Measurements from ENCODE around the gene POU2F1. TPM values are rescaled to one million over a fixed set of nuclear protein-coding genes. Genes with fewer than 3 reads are reported as not detected.

POU2F1 gene
- total RNA-seq, 1 donor from 2014 or later = 17.2 TPM

DNA sequence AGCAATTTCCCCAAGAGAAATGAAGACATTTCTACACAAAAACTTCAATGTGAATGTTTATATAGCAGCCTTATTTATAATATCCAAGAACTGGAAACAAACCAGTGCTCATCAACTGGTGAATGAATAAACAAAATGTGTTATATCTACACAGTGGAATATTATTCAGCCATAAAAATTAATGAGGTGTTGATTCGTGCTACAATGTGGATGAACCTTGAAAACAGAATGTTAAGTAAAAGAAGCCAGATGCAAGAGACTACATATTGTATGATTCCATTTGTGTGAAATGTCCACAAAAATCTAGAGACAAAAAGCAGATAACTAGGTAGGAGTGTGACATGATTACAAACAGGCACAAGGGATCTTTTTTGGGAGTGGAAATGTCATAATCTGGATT, 187.7 kb downstream of the POU2F1 start:
- no peak overlapping the region for H3K4me3 Mint-ChIP-seq
- intact Hi-C loops (cut with micrococcal nuclease) = loop anchor here (5.0 to 10.0 kb wide), 2 partner anchors 141 to 344 kb away; no protein-coding TSS in a partner anchor
- H3K9me3 Mint-ChIP-seq = no peaks in the 10 kb centered on the region
- H3K36me3 Mint-ChIP-seq (ENCODE audit: low read depth) = peaks cover 34% of the 10 kb centered on the region
- no peak for DNase-seq
- no peak overlapping the region for H3K27ac Mint-ChIP-seq
- peaks cover 12% of the 10 kb centered on the region for H3K4me1 Mint-ChIP-seq
- no peaks in the 10 kb centered on the region for H3K27me3 Mint-ChIP-seq

DNA sequence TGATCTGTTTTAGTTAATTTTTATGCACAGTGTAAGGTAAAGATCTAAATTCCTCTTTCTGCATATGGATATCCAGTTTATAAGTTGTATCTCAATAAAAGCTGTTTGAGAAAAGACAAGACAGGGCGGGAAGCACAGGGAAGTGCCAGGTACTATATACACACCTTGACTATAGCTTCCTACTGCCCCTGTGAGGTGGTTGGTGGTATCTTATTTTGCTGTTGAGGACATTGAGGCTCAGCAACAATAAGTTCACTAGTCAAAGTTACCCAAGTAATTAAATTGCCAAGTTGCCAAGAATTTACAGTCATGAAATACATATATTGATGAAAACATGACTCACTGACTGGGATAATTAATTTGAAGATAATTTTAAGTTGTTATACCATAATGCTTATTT, 188.5 kb downstream of the POU2F1 start:
- Mint-ChIP-seq H3K27me3 (no peaks in the 10 kb centered on the region), H3K4me1 (peaks cover 15% of the 10 kb centered on the region), H3K36me3 (ENCODE audit: low read depth) (peaks cover 35% of the 10 kb centered on the region), H3K4me3 (no peak overlapping the region), H3K27ac (no peak overlapping the region), H3K9me3 (no peaks in the 10 kb centered on the region)
- intact Hi-C loops (cut with micrococcal nuclease) = loop anchor here (5.0 to 10.0 kb wide), 2 partner anchors 142 to 344 kb away; no protein-coding TSS in a partner anchor
- DNase-seq = no peak

- no peak for DNase-seq
- intact Hi-C loops (cut with micrococcal nuclease) = no loop called here
- Mint-ChIP-seq H3K4me3 (no peak overlapping the region), H3K36me3 (ENCODE audit: low read depth) (peaks cover 35% of the 10 kb centered on the region), H3K4me1 (peaks cover 15% of the 10 kb centered on the region), H3K27me3 (no peaks in the 10 kb centered on the region), H3K9me3 (no peaks in the 10 kb centered on the region), H3K27ac (no peak overlapping the region)
Observed at GRCh38 chr1:167412072-167412471, 191.4 kb downstream of the POU2F1 start.

DNA sequence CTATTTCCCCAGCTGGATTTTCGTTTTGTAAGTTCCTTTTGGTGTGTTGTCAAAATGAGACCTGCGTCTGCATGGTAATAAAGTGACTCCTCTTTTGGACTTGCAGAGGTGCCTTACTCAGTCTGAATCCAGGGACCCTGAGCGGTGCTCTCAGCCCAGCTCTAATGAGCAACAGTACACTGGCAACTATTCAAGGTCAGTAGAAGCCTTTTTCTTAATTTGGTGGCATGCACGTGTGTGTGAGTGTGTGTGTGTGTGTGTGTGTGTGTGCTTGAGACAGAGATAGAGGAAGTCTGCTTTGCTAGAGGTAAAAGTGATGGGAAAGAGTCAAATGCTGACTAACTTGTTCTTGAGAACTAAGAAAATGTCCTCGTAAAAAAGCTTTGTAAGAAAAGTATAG, 192.2 kb downstream of the POU2F1 start:
- H3K4me3 Mint-ChIP-seq = no peak overlapping the region
- no peaks in the 10 kb centered on the region for H3K27me3 Mint-ChIP-seq
- H3K36me3 Mint-ChIP-seq (ENCODE audit: low read depth) = peaks cover 39% of the 10 kb centered on the region
- DNase-seq = no peak
- no peaks in the 10 kb centered on the region for H3K9me3 Mint-ChIP-seq
- intact Hi-C loops (cut with micrococcal nuclease) = no loop called here
- peaks cover 15% of the 10 kb centered on the region for H3K4me1 Mint-ChIP-seq
- peak overlapping the region; percentile 30 for H3K27ac Mint-ChIP-seq

DNA sequence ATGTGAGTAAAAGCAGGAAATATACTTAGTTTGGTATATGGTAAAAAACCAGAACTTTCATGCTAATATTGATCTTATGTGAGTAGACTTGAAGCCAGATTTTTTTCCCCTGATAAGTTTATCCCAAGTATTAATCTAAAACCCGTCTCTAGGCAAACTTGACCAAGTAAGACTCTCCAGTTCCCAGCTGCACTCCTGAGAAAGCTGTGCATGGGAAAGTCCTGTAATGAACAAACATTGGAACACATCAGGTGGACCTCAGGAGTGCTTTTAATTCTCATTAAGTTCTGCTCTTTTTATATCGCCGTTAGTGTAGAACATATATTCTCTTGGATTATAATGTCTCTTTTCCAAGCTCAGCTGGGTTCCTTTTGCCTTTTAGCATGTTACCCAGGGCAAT, 192.6 kb downstream of the POU2F1 start:
- Mint-ChIP-seq H3K9me3 (no peaks in the 10 kb centered on the region), H3K36me3 (ENCODE audit: low read depth) (peaks cover 39% of the 10 kb centered on the region), H3K27me3 (no peaks in the 10 kb centered on the region), H3K4me1 (peaks cover 15% of the 10 kb centered on the region), H3K4me3 (no peak overlapping the region), H3K27ac (peak overlapping the region; percentile 30)
- intact Hi-C loops (cut with micrococcal nuclease) = no loop called here
- DNase-seq = no peak

DNA sequence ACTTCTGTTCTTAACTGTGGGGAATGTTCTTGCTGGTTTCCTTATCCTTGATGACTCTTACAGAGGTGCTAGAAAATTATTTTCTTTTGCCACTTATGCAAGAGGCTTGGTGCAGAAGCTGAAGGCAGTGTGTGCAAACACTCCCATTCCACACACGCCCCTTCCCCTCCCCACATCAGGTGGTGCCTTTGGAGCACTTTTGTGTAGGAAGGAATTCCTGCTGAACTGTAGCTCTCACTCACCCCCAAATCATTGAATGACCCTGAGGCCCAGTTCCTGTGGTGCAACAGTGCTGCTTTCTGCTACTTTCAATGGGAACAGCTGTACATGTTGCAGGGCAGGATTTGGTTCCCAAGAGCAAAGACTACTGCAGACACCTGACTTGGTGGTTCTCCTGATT, 195.8 kb downstream of the POU2F1 start:
- H3K4me1 Mint-ChIP-seq = peaks cover 13% of the 10 kb centered on the region
- no peak for DNase-seq
- no peak overlapping the region for H3K4me3 Mint-ChIP-seq
- H3K27me3 Mint-ChIP-seq = no peaks in the 10 kb centered on the region
- peaks cover 38% of the 10 kb centered on the region for H3K36me3 Mint-ChIP-seq (ENCODE audit: low read depth)
- no peak overlapping the region for H3K27ac Mint-ChIP-seq
- H3K9me3 Mint-ChIP-seq = no peaks in the 10 kb centered on the region
- intact Hi-C loops (cut with micrococcal nuclease) = no loop called here

- intact Hi-C loops (cut with micrococcal nuclease) = no loop called here
Observed at GRCh38 chr1:167418391-167418790, 197.7 kb downstream of the POU2F1 start.

GRCh38 chr1:167419245-167419644, 198.6 kb downstream of the POU2F1 start:
- intact Hi-C loops (cut with micrococcal nuclease) = no loop called here
- Mint-ChIP-seq H3K4me3 (no peak overlapping the region), H3K4me1 (peaks cover under 1% of the 10 kb centered on the region), H3K27ac (no peak overlapping the region), H3K9me3 (no peaks in the 10 kb centered on the region), H3K27me3 (no peaks in the 10 kb centered on the region), H3K36me3 (ENCODE audit: low read depth) (peaks cover 21% of the 10 kb centered on the region)
- no peak for DNase-seq

More at GRCh38 chr1:167418391-167418790, 197.7 kb downstream of the POU2F1 start:
- H3K27ac Mint-ChIP-seq = no peak overlapping the region
- H3K9me3 Mint-ChIP-seq = no peaks in the 10 kb centered on the region
- no peak overlapping the region for H3K4me3 Mint-ChIP-seq
- no peak for DNase-seq
- H3K27me3 Mint-ChIP-seq = no peaks in the 10 kb centered on the region
- H3K36me3 Mint-ChIP-seq (ENCODE audit: low read depth) = peaks cover 25% of the 10 kb centered on the region
- H3K4me1 Mint-ChIP-seq = peaks cover 3% of the 10 kb centered on the region

- Mint-ChIP-seq H3K27me3 (no peaks in the 10 kb centered on the region), H3K4me3 (no peak overlapping the region), H3K36me3 (ENCODE audit: low read depth) (peaks cover 18% of the 10 kb centered on the region), H3K9me3 (no peaks in the 10 kb centered on the region), H3K4me1 (no peaks in the 10 kb centered on the region), H3K27ac (no peak overlapping the region)
- DNase-seq = no peak
- intact Hi-C loops (cut with micrococcal nuclease) = no loop called here
Observed at GRCh38 chr1:167420510-167420909, 199.8 kb downstream of the POU2F1 start.

- peaks cover 5% of the 10 kb centered on the region for H3K4me1 Mint-ChIP-seq
- intact Hi-C loops (cut with micrococcal nuclease) = no loop called here
- H3K36me3 Mint-ChIP-seq (ENCODE audit: low read depth) = peaks cover 9% of the 10 kb centered on the region
- H3K9me3 Mint-ChIP-seq = no peaks in the 10 kb centered on the region
- H3K27ac Mint-ChIP-seq = no peak overlapping the region
- H3K4me3 Mint-ChIP-seq = no peak overlapping the region
- no peaks in the 10 kb centered on the region for H3K27me3 Mint-ChIP-seq
- DNase-seq = no peak
Observed at GRCh38 chr1:167423684-167424619, 203.3 kb downstream of the POU2F1 start.

- Mint-ChIP-seq H3K4me1 (peaks cover 11% of the 10 kb centered on the region), H3K27ac (no peak overlapping the region), H3K36me3 (ENCODE audit: low read depth) (peaks cover 10% of the 10 kb centered on the region), H3K27me3 (no peaks in the 10 kb centered on the region), H3K4me3 (no peak overlapping the region), H3K9me3 (no peaks in the 10 kb centered on the region)
- no peak for DNase-seq
- intact Hi-C loops (cut with micrococcal nuclease) = no loop called here
Observed at GRCh38 chr1:167425482-167425881, 204.8 kb downstream of the POU2F1 start.

GRCh38 chr1:167426716-167427115, 206.0 kb downstream of the POU2F1 start:
- Mint-ChIP-seq H3K9me3 (no peaks in the 10 kb centered on the region), H3K4me3 (no peak overlapping the region)
- intact Hi-C loops (cut with micrococcal nuclease) = no loop called here

DNA sequence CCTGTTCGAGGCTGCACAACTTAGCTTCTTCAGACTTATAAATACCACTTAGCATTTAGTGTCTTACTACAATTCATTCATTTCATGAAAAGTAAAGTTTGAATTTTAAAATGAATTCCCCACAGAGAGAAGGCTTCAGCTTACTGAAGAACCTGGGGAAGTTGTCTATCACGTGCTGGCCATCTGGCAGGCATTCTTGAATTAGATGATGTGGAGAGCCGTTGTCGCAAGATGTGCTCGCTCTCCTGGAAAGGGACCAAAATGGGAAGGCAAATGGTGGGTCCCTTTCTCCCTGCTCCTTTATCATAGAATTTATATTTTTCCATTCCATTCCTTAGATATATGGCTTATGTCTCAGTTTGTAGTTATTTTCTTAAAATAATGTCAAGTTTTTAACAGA, 207.2 kb downstream of the POU2F1 start:
- intact Hi-C loops (cut with micrococcal nuclease) = no loop called here
- H3K27ac Mint-ChIP-seq = no peak overlapping the region
- DNase-seq = peak; percentile 49
- peaks cover 19% of the 10 kb centered on the region for H3K36me3 Mint-ChIP-seq (ENCODE audit: low read depth)
- peaks cover 11% of the 10 kb centered on the region for H3K4me1 Mint-ChIP-seq
- no peak overlapping the region for H3K4me3 Mint-ChIP-seq
- no peaks in the 10 kb centered on the region for H3K27me3 Mint-ChIP-seq
- H3K9me3 Mint-ChIP-seq = no peaks in the 10 kb centered on the region

More at GRCh38 chr1:167426716-167427115, 206.0 kb downstream of the POU2F1 start:
- Mint-ChIP-seq H3K36me3 (ENCODE audit: low read depth) (peaks cover 16% of the 10 kb centered on the region), H3K4me1 (peaks cover 11% of the 10 kb centered on the region), H3K27me3 (no peaks in the 10 kb centered on the region), H3K27ac (no peak overlapping the region)
- DNase-seq = no peak

DNA sequence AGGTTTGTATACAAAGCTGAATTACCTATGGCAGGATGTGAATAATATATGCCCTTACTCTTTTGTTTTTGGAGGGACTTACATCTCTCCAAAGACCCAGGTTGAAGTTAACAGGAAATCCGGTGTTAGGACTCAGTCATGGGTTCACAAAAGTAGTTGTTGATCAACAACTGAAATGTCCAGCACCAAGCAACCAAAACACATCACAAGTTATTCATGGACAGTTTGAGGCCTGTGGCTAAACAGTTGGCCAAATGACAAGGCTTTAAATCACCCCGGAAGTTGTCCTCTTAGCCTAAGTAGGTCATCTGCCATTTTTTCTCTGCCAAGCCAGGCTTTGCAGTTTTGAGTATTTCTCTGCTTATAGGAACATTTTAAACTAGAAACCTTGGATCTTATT, 207.7 kb downstream of the POU2F1 start:
- peaks cover 11% of the 10 kb centered on the region for H3K4me1 Mint-ChIP-seq
- H3K9me3 Mint-ChIP-seq = no peaks in the 10 kb centered on the region
- no peaks in the 10 kb centered on the region for H3K27me3 Mint-ChIP-seq
- peaks cover 23% of the 10 kb centered on the region for H3K36me3 Mint-ChIP-seq (ENCODE audit: low read depth)
- peak; percentile 58 for DNase-seq
- H3K27ac Mint-ChIP-seq = peak overlapping the region; percentile 20
- intact Hi-C loops (cut with micrococcal nuclease) = no loop called here
- H3K4me3 Mint-ChIP-seq = no peak overlapping the region

All from activated CD4-positive, alpha-beta T cell treated with anti-CD3 and anti-CD28 coated beads, Interleukin-2, amount 10 ng/mL, durations not matched to agents 24 days and 14 days (primary cell).